ENCODE measurements around the gene CLGN. TPM values are rescaled to one million over a fixed set of nuclear protein-coding genes. Genes with fewer than 3 reads are reported as not detected.
A peak's percentile ranks its signal among the peaks of the same experiment; 100 is the strongest.

Gene CLGN
- total RNA-seq, 1 experiment from 2014 or later: 9.6 TPM

DNA sequence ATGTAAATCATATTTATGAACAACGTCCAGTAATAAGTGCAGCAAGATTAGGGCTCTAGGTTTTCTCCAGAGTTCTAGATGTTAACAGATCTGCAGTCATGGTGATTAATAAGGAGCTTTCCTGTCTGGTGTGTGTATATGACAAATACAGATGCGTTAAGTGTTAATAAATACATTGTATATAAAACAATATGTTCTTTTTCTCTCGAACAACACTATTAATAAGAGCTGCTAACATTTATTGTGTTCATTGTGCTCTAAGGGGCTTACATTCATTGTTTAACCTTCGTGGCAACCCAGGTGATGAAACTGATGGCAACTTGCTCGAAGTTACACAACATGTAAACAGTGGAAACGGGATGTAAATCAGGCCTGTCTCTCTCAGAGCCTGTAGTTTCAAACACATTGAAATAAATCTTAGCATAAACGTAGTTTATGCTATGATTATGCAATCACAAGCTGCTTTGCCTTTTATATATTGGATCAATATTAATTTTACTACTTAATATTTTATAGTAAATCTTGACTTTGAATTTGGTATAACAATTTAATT is 547 bp upstream of the CLGN start:
- no peaks in the 10 kb centered on the region for H3K36me3 ChIP-seq (ENCODE audit: low read depth, low read length)
- TF ChIP-seq EZH2phosphoT487 (IDR thresholded peaks at IDR 0.05; ENCODE audit: borderline replicate concordance, low read length): no peak
- TF ChIP-seq EZH2 (IDR thresholded peaks at IDR 0.05; ENCODE audit: low read length, unreplicated experiment): no peak
- TF ChIP-seq, protein P1, sequence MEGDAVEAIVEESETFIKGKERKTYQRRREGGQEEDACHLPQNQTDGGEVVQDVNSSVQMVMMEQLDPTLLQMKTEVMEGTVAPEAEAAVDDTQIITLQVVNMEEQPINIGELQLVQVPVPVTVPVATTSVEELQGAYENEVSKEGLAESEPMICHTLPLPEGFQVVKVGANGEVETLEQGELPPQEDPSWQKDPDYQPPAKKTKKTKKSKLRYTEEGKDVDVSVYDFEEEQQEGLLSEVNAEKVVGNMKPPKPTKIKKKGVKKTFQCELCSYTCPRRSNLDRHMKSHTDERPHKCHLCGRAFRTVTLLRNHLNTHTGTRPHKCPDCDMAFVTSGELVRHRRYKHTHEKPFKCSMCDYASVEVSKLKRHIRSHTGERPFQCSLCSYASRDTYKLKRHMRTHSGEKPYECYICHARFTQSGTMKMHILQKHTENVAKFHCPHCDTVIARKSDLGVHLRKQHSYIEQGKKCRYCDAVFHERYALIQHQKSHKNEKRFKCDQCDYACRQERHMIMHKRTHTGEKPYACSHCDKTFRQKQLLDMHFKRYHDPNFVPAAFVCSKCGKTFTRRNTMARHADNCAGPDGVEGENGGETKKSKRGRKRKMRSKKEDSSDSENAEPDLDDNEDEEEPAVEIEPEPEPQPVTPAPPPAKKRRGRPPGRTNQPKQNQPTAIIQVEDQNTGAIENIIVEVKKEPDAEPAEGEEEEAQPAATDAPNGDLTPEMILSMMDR (conservative IDR thresholded peaks at IDR 0.05; ENCODE audit: low read depth, low read length): no peak
- CTCF ChIA-PET: interaction anchor here (0.6 kb wide), 1 partner anchor 72 kb away, joined by 3 read pairs; no protein-coding TSS in a partner anchor
- BruUV-seq (replicated peaks): TSS peak; percentile 66
- no peaks in the 10 kb centered on the region for H3K27me3 ChIP-seq (ENCODE audit: low read length)
- peak overlapping the region; percentile 92 for H3K4me2 ChIP-seq (ENCODE audit: low read length)
- H3K9ac ChIP-seq (ENCODE audit: low read length): peak overlapping the region; percentile 64
- H3K4me1 ChIP-seq (ENCODE audit: insufficient read depth, low read length): peaks cover 34% of the 10 kb centered on the region
- POLR2A ChIA-PET (ENCODE audit: unreplicated experiment): interaction anchor here (0.5 kb wide), 2 partner anchors 208 to 358 kb away, joined by 4 read pairs; no protein-coding TSS in a partner anchor
- ATAC-seq (peak; percentile 7; the same call in 1 of the 2 replicates), DNase-seq (no peak)
- no peaks in the 10 kb centered on the region for H3K9me2 ChIP-seq (replicated peaks; ENCODE audit: low read length)
- H2AFZ ChIP-seq (ENCODE audit: low read length): peak overlapping the region; percentile 98
- H4K20me1 ChIP-seq (ENCODE audit: low read length): no peaks in the 10 kb centered on the region
- peaks cover 9% of the 10 kb centered on the region; the same call in 1 of the 2 replicates for H3K79me2 ChIP-seq (ENCODE audit: low read length)
- H3F3A ChIP-seq (ENCODE audit: low read length, unreplicated experiment): no peaks in the 10 kb centered on the region
- intact Hi-C loops (cut with micrococcal nuclease): loop anchor here (1.0 to 10.0 kb wide), 5 partner anchors 21 to 693 kb away; partner anchors contain the start of genes ELMOD2 and SCOC
- no peaks in the 10 kb centered on the region for H3K9me3 ChIP-seq (ENCODE audit: low read length)
- H3K4me3 ChIP-seq (ENCODE audit: low read length): peak overlapping the region; percentile 93
- H3K27ac ChIP-seq (ENCODE audit: low read length): peak overlapping the region; percentile 25; the same call in 1 of the 2 replicates

DNA sequence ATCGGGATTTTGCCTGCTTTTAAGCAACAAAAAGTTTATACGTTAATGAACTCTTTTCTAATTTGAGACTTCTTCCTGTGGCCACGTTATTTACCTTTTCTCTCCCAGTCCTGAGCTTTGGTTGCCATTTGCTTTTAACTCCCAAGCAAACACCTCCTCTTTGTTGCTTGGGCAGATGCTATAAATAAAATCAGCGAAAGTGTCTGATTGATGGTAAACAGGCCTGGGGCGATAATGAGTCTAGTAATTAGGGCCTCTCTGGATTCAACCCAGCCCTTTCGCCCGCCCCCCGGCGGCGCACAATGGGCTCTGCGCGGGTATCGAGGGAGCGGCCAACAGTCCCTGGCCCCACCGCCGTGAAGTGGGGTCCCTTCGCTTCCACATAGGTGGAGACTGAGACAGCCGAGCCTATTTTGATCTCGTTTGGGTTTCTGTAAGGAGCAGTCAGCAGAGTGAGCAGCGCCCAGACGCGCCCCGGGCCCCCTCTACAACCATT is 790 bp downstream of the CLGN start:
- BruUV-seq (replicated peaks): no TSS peak
- Histone ChIP-seq H3K4me2 (ENCODE audit: low read length) (peak overlapping the region; percentile 92), H3K36me3 (ENCODE audit: low read depth, low read length) (no peaks in the 10 kb centered on the region), H3K9me3 (ENCODE audit: low read length) (no peaks in the 10 kb centered on the region), H3K9me2 (replicated peaks; ENCODE audit: low read length) (no peaks in the 10 kb centered on the region), H3F3A (ENCODE audit: low read length, unreplicated experiment) (no peaks in the 10 kb centered on the region), H3K27ac (ENCODE audit: low read length) (0 out of 2 replicates have a peak overlapping the region, but pooled peaks have one; percentile 14), H3K79me2 (ENCODE audit: low read length) (peaks cover 9% of the 10 kb centered on the region; the same call in 1 of the 2 replicates), H4K20me1 (ENCODE audit: low read length) (no peaks in the 10 kb centered on the region), H2AFZ (ENCODE audit: low read length) (peak overlapping the region; percentile 98), H3K4me3 (ENCODE audit: low read length) (peak overlapping the region; percentile 93), H3K27me3 (ENCODE audit: low read length) (no peaks in the 10 kb centered on the region), H3K9ac (ENCODE audit: low read length) (peak overlapping the region; percentile 64), H3K4me1 (ENCODE audit: insufficient read depth, low read length) (peaks cover 40% of the 10 kb centered on the region)
- DNase-seq (peak; percentile 7), ATAC-seq (peak; percentile 19)
- ChIA-PET POLR2A (ENCODE audit: unreplicated experiment) (no interaction called here), CTCF (no interaction called here)
- no peak for TF ChIP-seq EZH2 (IDR thresholded peaks at IDR 0.05; ENCODE audit: low read length, unreplicated experiment)
- TF ChIP-seq, protein P1 (conservative IDR thresholded peaks at IDR 0.05; ENCODE audit: low read depth, low read length): peak; percentile 29; the same call in 1 of the 2 replicates
- no peak for TF ChIP-seq EZH2phosphoT487 (IDR thresholded peaks at IDR 0.05; ENCODE audit: borderline replicate concordance, low read length)
- intact Hi-C loops (cut with micrococcal nuclease): loop anchor here (1.0 to 10.0 kb wide), 5 partner anchors 22 to 692 kb away; partner anchors contain the start of genes ELMOD2 and SCOC

All from PC-3 (cell line).